Upper lobe of right lung (tissue), 1 donor: ENCODE results near the gene IGF2R. TPM values are rescaled to one million over a fixed set of nuclear protein-coding genes. Genes with fewer than 3 reads are reported as not detected.
"Not testable (repeated sequence)": the region's sequence is repeated elsewhere in the genome, so short reads cannot be mapped to it uniquely, and the experiment has no call there.

ENCODE experiments used
- ATAC-seq: fragments of 200-7000 bp; cut with Tn5 transposase; one replicate; pipeline ENCODE4 v1.9.1; 2020; ENCODE audit warnings: mild to moderate bottlenecking, moderate library complexity
- DNase-seq: peaks from one replicate; pipeline ENCODE4 v3.0.0-alpha.2; 2020
- H3K27ac ChIP-seq: fragments of 200-600 bp; one replicate; pipeline ENCODE4 v1.8.0; 2022
- H3K27me3 ChIP-seq: fragments of 200-600 bp; one replicate; pipeline ENCODE4 v1.8.0; 2022; ENCODE audit warnings: mild to moderate bottlenecking
- H3K36me3 ChIP-seq: fragments of 200-600 bp; one replicate; pipeline ENCODE4 v1.8.0; 2022
- H3K4me1 ChIP-seq: fragments of 200-600 bp; one replicate; pipeline ENCODE4 v1.8.0; 2022
- H3K4me3 ChIP-seq: fragments of 200-600 bp; one replicate; pipeline ENCODE4 v1.8.0; 2022; ENCODE audit warnings: mild to moderate bottlenecking
- H3K9me3 ChIP-seq: fragments of 200-600 bp; one replicate; pipeline ENCODE4 v1.8.0; 2022
- CTCF ChIP-seq: fragments of 200-600 bp; IDR thresholded peaks from one replicate; pipeline ENCODE4 v1.8.0; 2022; ENCODE audit warnings: antibody characterized with exemption
- intact Hi-C: fragments of 100-400 bp; cut with DNase I; formaldehyde crosslinking; loops from one replicate; pipeline ENCODE4 v1.11.0; 2022
- total RNA-seq: library from RNA; stranded (reverse); fragmentation: NEBNext Ultra II Directional; extraction: Animal tissue kit (Norgen Biotek cat#: 25700); gene quantifications from one replicate; pipeline ENCODE4 v1.2.1, GENCODE V29; 2021
- donor health status: DM: no; HTN: yes; CAD: no; lungs with severe emphysema.

Gene IGF2R
- total RNA-seq, 1 donor from 2014 or later = 144 TPM

DNA sequence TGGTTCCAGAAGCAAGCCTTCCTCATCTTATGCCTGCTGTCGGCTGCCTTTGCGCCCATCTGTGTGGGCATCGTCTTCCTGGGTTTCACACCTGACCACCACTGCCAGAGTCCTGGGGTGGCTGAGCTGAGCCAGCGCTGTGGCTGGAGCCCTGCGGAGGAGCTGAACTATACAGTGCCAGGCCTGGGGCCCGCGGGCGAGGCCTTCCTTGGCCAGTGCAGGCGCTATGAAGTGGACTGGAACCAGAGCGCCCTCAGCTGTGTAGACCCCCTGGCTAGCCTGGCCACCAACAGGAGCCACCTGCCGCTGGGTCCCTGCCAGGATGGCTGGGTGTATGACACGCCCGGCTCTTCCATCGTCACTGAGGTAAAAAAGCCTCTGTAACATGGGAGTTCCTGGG, 153.1 kb downstream of the IGF2R start:
- no peaks in the 10 kb centered on the region for H3K9me3 ChIP-seq
- no peak overlapping the region for H3K4me3 ChIP-seq
- H3K4me1 ChIP-seq = no peaks in the 10 kb centered on the region
- H3K36me3 ChIP-seq = no peaks in the 10 kb centered on the region
- no peaks in the 10 kb centered on the region for H3K27me3 ChIP-seq
- ATAC-seq (peak; percentile 39), DNase-seq (peak; percentile 41)
- intact Hi-C loops = no loop called here
- no peak for TF ChIP-seq CTCF
- no peak overlapping the region for H3K27ac ChIP-seq

- no peak for TF ChIP-seq CTCF
- ATAC-seq (no peak), DNase-seq (no peak)
Observed at GRCh38 chr6:160122744-160123143, 153.9 kb downstream of the IGF2R start.

DNA sequence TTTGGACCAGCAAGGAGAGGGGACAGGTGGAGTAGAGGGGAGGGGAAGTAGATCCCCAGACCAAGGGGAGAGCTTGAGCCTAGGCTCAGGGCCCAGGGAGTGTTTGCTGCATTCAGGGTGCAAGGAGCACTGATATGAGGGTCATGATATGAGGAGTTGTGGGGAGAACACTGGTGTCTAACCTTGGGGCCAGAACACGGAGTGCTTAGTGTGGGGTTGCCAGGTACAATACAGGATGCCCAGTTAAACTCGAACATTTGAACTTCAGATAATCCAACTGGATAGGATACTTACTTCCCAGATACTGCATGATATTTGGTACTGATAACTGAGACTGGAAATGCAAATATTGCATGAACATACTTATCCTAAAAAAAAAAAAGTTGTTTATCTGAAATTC, 155.1 kb downstream of the IGF2R start:
- Histone ChIP-seq H3K27me3 (no peaks in the 10 kb centered on the region), H3K9me3 (no peaks in the 10 kb centered on the region), H3K27ac (no peak overlapping the region), H3K4me1 (no peaks in the 10 kb centered on the region), H3K4me3 (no peak overlapping the region), H3K36me3 (no peaks in the 10 kb centered on the region)
- TF ChIP-seq CTCF = no peak
- intact Hi-C loops = no loop called here
- DNase-seq (peak; percentile 26), ATAC-seq (no peak)

More at GRCh38 chr6:160122744-160123143, 153.9 kb downstream of the IGF2R start:
- H3K9me3 ChIP-seq = no peaks in the 10 kb centered on the region
- H3K4me1 ChIP-seq = no peaks in the 10 kb centered on the region
- H3K36me3 ChIP-seq = no peaks in the 10 kb centered on the region
- intact Hi-C loops = no loop called here
- H3K27ac ChIP-seq = no peak overlapping the region
- H3K27me3 ChIP-seq = no peaks in the 10 kb centered on the region
- H3K4me3 ChIP-seq = no peak overlapping the region

DNA sequence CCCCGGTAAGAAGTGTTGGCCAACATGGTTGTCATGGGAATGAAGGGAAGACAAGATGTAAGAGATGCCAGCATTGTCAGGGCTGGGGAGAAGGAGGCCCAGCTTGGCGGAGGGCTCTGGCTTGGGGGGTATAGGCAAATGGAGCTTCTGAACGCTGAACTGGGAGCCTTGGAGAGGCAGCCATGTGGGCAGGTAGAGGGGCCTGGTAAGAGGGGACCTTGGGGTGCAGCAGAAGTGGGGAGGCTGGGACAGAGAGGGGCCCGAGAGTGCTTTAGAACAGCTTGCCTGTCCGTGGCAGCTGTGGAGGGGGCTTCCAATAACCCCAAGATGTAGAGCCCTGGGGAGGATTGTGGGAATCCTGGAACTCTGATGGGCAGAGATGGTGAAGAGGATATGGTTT, 155.7 kb downstream of the IGF2R start:
- TF ChIP-seq CTCF = no peak
- Histone ChIP-seq H3K36me3 (no peaks in the 10 kb centered on the region), H3K4me3 (no peak overlapping the region), H3K9me3 (no peaks in the 10 kb centered on the region), H3K4me1 (no peaks in the 10 kb centered on the region), H3K27ac (no peak overlapping the region), H3K27me3 (no peaks in the 10 kb centered on the region)
- DNase-seq (peak; percentile 29), ATAC-seq (no peak)
- intact Hi-C loops = no loop called here

GRCh38 chr6:160125105-160125504, 156.2 kb downstream of the IGF2R start:
- H3K9me3 ChIP-seq, intact Hi-C loops, H3K27ac ChIP-seq, DNase-seq, H3K36me3 ChIP-seq, H3K4me1 ChIP-seq, H3K27me3 ChIP-seq, ATAC-seq, H3K4me3 ChIP-seq: not testable (repeated sequence)

- ATAC-seq = no peak
- H3K36me3 ChIP-seq = no peaks in the 10 kb centered on the region
- H3K27me3 ChIP-seq = no peaks in the 10 kb centered on the region
- no peak overlapping the region for H3K27ac ChIP-seq
- TF ChIP-seq CTCF = no peak
- DNase-seq = no peak
- no peaks in the 10 kb centered on the region for H3K9me3 ChIP-seq
- H3K4me1 ChIP-seq = no peaks in the 10 kb centered on the region
- H3K4me3 ChIP-seq = no peak overlapping the region
- intact Hi-C loops = no loop called here
Observed at GRCh38 chr6:160127270-160128124, 158.6 kb downstream of the IGF2R start.
